ENCODE measurements around the gene ACAD8.
"Not testable (repeated sequence)": the region's sequence is repeated elsewhere in the genome, so short reads cannot be mapped to it uniquely, and the experiment has no call there.

The ACAD8 gene

DNA sequence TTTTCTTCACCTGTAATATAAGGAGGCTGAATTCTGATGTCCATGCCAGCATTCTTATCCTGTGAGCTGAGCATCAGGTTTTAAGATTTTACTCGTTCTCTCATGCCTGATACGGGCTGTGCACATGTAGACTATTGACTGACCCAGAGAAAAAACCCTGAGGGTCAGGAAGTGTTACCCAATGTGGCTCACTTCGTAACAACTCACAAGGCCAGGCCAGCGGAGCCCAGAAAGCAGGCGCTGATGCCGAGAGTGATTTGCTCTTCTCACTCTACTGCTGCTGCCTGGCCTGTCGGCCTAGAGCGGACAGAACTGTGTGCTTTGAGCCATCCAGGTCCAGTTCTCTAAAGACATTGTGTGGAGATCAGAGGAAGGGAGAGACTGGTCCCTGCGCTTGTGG is 11.0 kb upstream of the ACAD8 start:
- DNase-seq: no peak

DNA sequence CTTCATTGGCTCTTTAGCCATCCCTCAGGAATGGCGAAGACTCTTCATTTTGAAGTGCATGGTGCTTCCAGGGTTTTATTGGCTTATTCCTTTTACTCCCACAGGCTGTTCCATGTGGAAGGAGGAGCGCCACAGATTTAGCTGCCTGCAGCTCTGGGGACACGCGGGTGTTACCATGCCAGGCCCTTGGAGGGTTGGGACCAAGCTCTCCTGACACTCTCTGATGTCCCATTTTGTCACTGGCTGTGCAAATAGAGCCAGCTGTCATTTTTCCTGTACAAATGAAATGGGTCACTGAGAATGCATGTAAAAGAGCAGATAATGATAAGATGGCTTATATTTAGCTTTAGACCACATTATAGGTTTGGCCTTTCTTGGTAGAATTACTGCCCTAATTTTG is 9.5 kb upstream of the ACAD8 start:
- no peak for DNase-seq

DNA sequence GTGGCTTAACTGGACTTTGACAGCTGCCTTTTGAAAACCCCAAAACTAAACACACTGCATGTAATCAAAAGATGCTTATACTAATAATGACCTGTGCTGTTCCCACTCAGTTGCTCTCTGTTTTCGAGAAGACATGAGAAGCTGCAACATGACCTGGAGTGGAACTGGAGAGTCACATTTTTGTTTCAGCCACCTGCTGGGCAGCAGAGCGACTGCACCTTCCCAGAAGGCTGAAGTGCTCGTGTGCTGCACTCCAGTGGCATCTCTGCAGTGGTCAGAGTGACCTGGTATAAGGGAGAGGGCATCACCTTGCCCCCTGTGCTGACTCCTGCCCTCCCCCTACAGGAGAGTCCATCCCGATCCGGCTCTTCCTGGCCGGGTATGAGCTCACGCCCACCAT is 8.8 kb upstream of the ACAD8 start:
- peak in 1 of 2 donors; percentile 33 for DNase-seq

- no peak for DNase-seq
Measured at GRCh38 chr11:134245434-134245833, 7.9 kb upstream of the ACAD8 start.

DNA sequence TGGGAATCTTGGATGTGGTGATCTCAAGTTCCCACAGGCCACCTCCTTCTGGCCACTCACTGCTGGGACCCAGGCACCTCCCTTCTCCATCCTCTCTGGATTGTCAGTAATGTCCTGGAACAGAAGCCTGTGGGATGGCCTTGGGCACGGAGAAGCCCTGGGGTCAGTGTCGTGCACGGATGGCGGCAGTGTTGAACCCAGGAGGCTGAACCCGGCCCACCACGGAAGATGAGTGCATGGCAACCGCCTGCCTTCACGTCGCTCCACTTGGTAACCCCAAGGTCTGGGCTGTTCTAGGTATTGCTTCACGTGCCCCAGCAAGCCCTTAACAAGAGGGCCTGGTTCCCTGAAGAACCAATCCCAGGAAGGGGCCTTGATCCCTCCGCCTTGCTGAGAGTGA is 7.3 kb upstream of the ACAD8 start:
- DNase-seq: no peak

- no peak for DNase-seq
Measured at GRCh38 chr11:134246678-134247077, 6.7 kb upstream of the ACAD8 start.

DNA sequence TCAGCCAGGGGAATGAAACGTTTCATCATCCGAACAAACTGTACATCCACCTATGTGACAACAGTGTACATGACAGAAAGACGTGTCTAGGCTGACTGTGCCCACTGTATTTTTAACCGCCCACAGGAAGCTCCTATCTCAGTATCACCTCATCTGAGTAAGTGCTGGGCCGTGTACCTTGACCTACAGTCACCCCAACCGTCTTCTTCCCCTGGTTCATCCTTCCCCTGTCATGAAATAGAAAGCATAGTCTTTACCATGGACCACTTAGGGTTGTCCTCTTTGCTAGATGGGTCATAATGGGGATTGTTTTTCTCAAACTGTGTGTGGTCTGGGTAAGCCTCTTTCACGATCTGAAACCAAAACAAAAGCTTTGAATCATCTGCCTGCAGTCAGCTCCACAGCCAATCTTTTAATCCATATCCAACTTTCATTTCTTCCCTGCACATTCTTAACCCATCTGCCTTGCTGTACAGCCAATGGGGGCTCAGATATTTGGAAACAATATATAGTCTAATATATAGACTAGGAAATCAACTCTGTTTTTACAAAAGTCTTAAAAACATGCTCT is 4.4 kb upstream of the ACAD8 start:
- DNase-seq: no peak

- no peak for DNase-seq
Measured at GRCh38 chr11:134250246-134250645, 3.1 kb upstream of the ACAD8 start.

DNA sequence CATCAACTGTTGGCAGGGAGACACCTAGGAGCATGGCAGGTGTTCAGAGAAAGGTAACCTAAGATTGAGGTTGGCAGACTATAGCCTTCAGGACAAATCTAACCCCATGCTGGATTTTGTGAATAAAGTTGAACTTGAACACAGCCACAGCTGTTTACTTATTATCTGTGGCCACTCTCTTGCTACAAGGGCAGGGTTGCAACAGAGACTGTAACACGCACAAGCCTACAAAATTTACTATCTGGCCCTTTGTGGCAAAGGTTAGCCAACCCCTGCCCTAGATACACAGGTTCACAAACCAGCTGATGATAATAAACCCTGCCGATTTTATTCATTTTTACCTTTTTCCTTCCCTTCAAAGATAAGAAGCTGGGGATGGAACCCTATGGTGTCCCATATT is 2.7 kb upstream of the ACAD8 start:
- DNase-seq: no peak

DNA sequence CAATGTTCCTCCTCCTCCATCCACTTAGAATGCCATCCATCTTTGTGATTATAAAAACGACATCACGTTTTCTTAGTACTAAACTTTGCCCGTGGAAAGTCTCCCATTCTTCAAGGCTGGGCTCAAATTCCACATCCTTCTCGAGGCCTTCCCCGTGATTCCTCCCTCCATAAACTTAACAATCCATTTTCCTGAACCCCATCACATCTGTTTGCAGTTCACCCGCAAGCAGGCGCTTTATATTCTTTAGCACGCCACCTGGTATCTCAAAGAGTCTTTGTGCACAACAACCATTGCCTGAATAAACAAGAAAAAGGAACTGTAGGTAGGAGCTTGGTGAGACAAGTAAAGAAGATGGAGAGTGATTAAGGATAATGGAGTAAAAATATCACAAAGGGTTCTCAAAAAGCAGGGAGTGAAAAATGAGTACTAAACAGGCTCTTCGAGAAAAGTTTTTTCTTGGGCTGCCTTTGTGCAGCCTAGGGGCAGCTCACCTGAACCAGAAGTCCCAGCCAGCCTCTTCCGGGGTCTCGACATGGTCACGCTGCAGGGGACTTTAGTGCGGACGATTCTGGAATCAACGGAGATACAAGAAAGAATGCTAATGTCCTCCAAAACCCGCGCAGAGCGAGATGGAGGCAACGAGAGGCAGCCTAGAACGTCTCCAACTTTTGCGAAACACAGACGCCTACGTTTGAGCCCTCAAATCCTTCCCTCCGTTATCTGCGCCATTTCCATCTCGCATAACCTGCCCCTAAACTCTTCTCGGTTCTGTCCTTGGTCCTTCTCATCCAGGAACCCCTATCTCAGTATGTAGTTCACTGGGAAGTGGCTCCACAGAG is 801 bp upstream of the ACAD8 start:
- no peak for DNase-seq

DNA sequence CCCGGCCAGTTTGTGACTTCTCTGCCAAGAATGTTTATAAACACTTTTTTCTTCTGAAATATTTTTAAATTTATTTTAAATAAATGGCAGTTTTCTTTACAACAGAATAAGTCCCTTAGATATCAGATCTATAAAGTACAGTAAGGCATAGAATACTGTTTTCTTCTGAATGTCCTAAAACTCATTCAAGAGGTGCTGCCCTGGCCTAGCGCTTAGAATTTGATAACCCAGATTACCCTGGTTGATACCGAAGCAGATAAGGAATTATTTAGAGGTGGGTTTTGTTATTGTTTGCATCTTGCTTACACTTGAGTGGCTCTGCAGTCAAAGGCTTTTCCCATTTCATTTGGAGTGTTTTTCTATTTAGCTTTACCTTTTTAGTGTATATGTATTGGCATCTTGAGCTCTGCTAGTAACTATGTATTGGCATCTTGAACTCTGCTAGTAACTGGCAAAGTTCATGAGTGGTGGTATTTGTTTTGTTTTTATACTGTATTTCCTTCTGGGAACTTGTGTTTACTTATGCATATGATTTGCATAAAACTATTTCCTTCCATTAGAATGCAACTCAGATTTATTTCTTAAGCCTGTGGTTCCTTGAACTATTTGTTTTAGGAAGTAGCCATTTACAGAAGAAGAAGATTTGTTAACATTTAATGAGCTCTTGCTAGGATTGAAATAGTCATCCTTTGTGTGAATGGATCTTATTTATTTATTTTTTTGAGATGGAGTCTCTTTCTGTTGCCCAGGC is 1.2 kb downstream of the ACAD8 start:
- DNase-seq: no peak

- not testable (repeated sequence) for DNase-seq
Measured at GRCh38 chr11:134255184-134255561, 1.8 kb downstream of the ACAD8 start.

DNA sequence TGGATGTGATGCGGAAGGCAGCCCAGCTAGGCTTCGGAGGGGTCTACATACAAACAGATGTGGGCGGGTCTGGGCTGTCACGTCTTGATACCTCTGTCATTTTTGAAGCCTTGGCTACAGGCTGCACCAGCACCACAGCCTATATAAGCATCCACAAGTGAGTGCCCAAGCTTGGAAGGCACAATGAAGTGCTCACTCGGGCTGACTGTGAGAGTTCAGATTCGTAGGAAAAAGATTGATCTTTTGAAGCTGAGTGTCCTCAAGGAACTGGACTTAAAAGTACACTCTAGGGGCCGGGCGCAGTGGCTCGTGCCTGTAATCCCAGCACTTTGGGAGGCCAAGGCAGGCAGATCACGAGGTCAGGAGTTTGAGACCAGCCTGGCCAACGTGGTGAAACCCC is 3.7 kb downstream of the ACAD8 start:
- DNase-seq: no peak

GRCh38 chr11:134258577-134258976 is 5.2 kb downstream of the ACAD8 start:
- DNase-seq: no peak

- no peak for DNase-seq
Measured at GRCh38 chr11:134260503-134260902, 7.1 kb downstream of the ACAD8 start.

DNA sequence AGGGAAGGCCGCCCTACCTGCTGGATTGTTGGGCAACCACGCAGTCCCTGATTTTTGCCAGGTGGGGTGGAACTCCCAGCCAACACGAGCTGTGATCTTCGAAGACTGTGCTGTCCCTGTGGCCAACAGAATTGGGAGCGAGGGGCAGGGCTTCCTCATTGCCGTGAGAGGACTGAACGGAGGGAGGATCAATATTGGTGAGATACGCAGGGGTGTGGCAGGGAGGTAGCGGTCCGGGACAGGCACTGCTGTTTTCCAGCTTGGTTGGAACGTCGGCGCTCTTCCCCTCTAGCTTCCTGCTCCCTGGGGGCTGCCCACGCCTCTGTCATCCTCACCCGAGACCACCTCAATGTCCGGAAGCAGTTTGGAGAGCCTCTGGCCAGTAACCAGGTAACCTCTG is 7.6 kb downstream of the ACAD8 start:
- DNase-seq: no peak

- peak; percentile 22 to 60 for DNase-seq
Measured at GRCh38 chr11:134261626-134262488, 8.5 kb downstream of the ACAD8 start.

- no peak for DNase-seq
Measured at GRCh38 chr11:134264966-134265764, 11.8 kb downstream of the ACAD8 start.

DNA sequence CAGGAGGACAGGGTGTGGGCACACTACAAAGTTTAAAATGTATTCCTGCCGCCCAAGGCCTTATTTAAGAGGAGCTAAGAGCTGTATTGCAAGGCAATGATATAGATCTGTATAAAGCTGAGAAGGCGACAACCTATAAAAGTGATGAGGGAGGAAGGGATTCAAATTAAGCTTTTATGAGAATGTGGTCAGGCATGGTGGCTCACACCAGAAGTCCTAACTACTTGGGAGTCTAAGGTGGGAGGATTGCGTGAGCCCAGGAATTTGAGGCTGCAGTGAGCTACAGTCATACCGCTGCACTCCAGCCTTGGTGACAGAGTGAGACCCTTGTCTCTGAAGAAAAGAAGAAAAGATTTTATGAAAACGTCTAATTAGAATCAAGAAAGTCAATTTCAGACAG is 13.1 kb downstream of the ACAD8 start:
- no peak for DNase-seq

GRCh38 chr11:134266841-134267251 is 13.5 kb downstream of the ACAD8 start:
- no peak for DNase-seq

- DNase-seq: no peak
Measured at GRCh38 chr11:134267461-134267860, 14.1 kb downstream of the ACAD8 start.

GRCh38 chr11:134267966-134268365 is 14.6 kb downstream of the ACAD8 start:
- no peak for DNase-seq
